GM19438 (cell line): Measurements from ENCODE around the gene MSL3B.

Source experiments
- ATAC-seq: cut with Tn5 transposase; IDR thresholded peaks from one replicate; pipeline ENCODE4 v1.9.1; 2021; ENCODE audit warnings: low read depth; ENCODE audit not compliant: unreplicated experiment

The MSL3B gene

GRCh38 chr2:233853883-233854240, 14.3 kb downstream of the MSL3B start:
- ATAC-seq = no peak

GRCh38 chr2:233853353-233853752, 14.8 kb downstream of the MSL3B start:
- ATAC-seq = no peak

GRCh38 chr2:233852056-233852455, 16.1 kb downstream of the MSL3B start:
- ATAC-seq = no peak

GRCh38 chr2:233851169-233851568, 17.0 kb downstream of the MSL3B start:
- no peak for ATAC-seq

- no peak for ATAC-seq
Measured at GRCh38 chr2:233850745-233851144, 17.4 kb downstream of the MSL3B start.

- no peak for ATAC-seq
Measured at GRCh38 chr2:233849607-233850271, 18.4 kb downstream of the MSL3B start.

GRCh38 chr2:233848276-233848675, 19.9 kb downstream of the MSL3B start:
- ATAC-seq = no peak

GRCh38 chr2:233847248-233847898, 20.8 kb downstream of the MSL3B start:
- ATAC-seq = no peak

- no peak for ATAC-seq
Measured at GRCh38 chr2:233846387-233847247, 21.6 kb downstream of the MSL3B start.

- no peak for ATAC-seq
Measured at GRCh38 chr2:233845301-233846060, 22.7 kb downstream of the MSL3B start.

- ATAC-seq = no peak
Measured at GRCh38 chr2:233844836-233845235, 23.4 kb downstream of the MSL3B start.

GRCh38 chr2:233844064-233844807, 23.9 kb downstream of the MSL3B start:
- no peak for ATAC-seq

GRCh38 chr2:233841183-233841582, 27.0 kb downstream of the MSL3B start:
- ATAC-seq = no peak

- no peak for ATAC-seq
Measured at GRCh38 chr2:233840520-233840919, 27.7 kb downstream of the MSL3B start.

GRCh38 chr2:233839447-233839820, 28.8 kb downstream of the MSL3B start:
- ATAC-seq = no peak

- no peak for ATAC-seq
Measured at GRCh38 chr2:233838726-233839446, 29.3 kb downstream of the MSL3B start.

GRCh38 chr2:233838251-233838650, 29.9 kb downstream of the MSL3B start:
- no peak for ATAC-seq

GRCh38 chr2:233837694-233838229, 30.4 kb downstream of the MSL3B start:
- ATAC-seq = no peak

GRCh38 chr2:233836359-233836758, 31.8 kb downstream of the MSL3B start:
- ATAC-seq = no peak
